A549 (cell line): ENCODE measurements around the gene PLBD2.

Source experiments
- POLR2A ChIP-seq: IDR thresholded peaks from 2 replicates; pipeline ENCODE4 v1.6.1; 2012; ENCODE audit warnings: mild to moderate bottlenecking, low read length
- ZSCAN20 ChIP-seq: fragments of 250-450 bp; sonication (Bioruptor Pico); IDR thresholded peaks from 2 replicates; pipeline ENCODE4 v1.8.0; 2022; ENCODE audit warnings: mild to moderate bottlenecking, moderate library complexity
- TF ChIP-seq, protein P1 (sequence below): fragments of >200 bp; sonication (Bioruptor Twin); formaldehyde crosslinking; IDR thresholded peaks from 3 replicates; pipeline ENCODE4 v1.5.1; 2016

DNA sequence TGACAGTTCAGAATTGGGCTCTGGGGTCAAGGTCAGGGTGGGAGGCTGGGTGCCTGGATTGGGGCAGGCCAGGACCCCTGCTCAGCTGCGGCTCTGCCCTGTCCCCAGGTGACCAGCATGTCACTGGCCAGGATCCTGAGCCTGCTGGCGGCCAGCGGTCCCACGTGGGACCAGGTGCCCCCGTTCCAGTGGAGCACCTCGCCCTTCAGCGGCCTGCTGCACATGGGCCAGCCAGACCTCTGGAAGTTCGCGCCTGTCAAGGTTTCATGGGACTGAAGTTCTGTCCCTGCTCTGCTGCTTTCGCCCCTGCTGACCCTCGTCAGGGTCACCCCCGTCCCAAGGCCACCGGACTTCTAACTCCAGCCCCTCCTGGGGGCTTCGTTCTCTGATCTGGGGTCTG lies 30.0 kb downstream of the PLBD2 start:
- TF ChIP-seq POLR2A (no peak), ZSCAN20 (CRISPR knock-in tag) (no peak)
- TF ChIP-seq, protein P1, sequence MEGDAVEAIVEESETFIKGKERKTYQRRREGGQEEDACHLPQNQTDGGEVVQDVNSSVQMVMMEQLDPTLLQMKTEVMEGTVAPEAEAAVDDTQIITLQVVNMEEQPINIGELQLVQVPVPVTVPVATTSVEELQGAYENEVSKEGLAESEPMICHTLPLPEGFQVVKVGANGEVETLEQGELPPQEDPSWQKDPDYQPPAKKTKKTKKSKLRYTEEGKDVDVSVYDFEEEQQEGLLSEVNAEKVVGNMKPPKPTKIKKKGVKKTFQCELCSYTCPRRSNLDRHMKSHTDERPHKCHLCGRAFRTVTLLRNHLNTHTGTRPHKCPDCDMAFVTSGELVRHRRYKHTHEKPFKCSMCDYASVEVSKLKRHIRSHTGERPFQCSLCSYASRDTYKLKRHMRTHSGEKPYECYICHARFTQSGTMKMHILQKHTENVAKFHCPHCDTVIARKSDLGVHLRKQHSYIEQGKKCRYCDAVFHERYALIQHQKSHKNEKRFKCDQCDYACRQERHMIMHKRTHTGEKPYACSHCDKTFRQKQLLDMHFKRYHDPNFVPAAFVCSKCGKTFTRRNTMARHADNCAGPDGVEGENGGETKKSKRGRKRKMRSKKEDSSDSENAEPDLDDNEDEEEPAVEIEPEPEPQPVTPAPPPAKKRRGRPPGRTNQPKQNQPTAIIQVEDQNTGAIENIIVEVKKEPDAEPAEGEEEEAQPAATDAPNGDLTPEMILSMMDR = no peak
